ENCODE results near the gene IGSF3.
"Not testable (repeated sequence)": the region's sequence is repeated elsewhere in the genome, so short reads cannot be mapped to it uniquely, and the experiment has no call there.

IGSF3 gene

GRCh38 chr1:116626915-116627314, 40.6 kb downstream of the IGSF3 start:
- not testable (repeated sequence) for DNase-seq

GRCh38 chr1:116625155-116625554, 42.4 kb downstream of the IGSF3 start:
- not testable (repeated sequence) for DNase-seq

- no peak for DNase-seq
These were observed 43.5 kb downstream of the IGSF3 start for GRCh38 chr1:116624040-116624439.

GRCh38 chr1:116622496-116622895, 45.0 kb downstream of the IGSF3 start:
- DNase-seq = not testable (repeated sequence)

GRCh38 chr1:116621756-116622155, 45.8 kb downstream of the IGSF3 start:
- DNase-seq = not testable (repeated sequence)

- DNase-seq = not testable (repeated sequence)
These were observed 47.1 kb downstream of the IGSF3 start for GRCh38 chr1:116620392-116620791.

GRCh38 chr1:116619106-116619505, 48.4 kb downstream of the IGSF3 start:
- not testable (repeated sequence) for DNase-seq

GRCh38 chr1:116617808-116618207, 49.7 kb downstream of the IGSF3 start:
- DNase-seq = not testable (repeated sequence)

GRCh38 chr1:116613825-116614224, 53.7 kb downstream of the IGSF3 start:
- DNase-seq = not testable (repeated sequence)

GRCh38 chr1:116609801-116610371, 57.6 kb downstream of the IGSF3 start:
- not testable (repeated sequence) for DNase-seq

GRCh38 chr1:116608841-116609240, 58.7 kb downstream of the IGSF3 start:
- not testable (repeated sequence) for DNase-seq

- not testable (repeated sequence) for DNase-seq
These were observed 59.4 kb downstream of the IGSF3 start for GRCh38 chr1:116608151-116608550.

GRCh38 chr1:116607463-116607862, 60.1 kb downstream of the IGSF3 start:
- not testable (repeated sequence) for DNase-seq

- not testable (repeated sequence) for DNase-seq
These were observed 61.5 kb downstream of the IGSF3 start for GRCh38 chr1:116606067-116606466.

GRCh38 chr1:116605315-116605714, 62.2 kb downstream of the IGSF3 start:
- DNase-seq = no peak

GRCh38 chr1:116604408-116604807, 63.1 kb downstream of the IGSF3 start:
- DNase-seq = not testable (repeated sequence)

- DNase-seq = not testable (repeated sequence)
These were observed 63.9 kb downstream of the IGSF3 start for GRCh38 chr1:116603646-116604045.

- not testable (repeated sequence) for DNase-seq
These were observed 68.2 kb downstream of the IGSF3 start for GRCh38 chr1:116599369-116599768.

- not testable (repeated sequence) for DNase-seq
These were observed 69.0 kb downstream of the IGSF3 start for GRCh38 chr1:116598420-116599036.

GRCh38 chr1:116597388-116597787, 70.1 kb downstream of the IGSF3 start:
- DNase-seq = not testable (repeated sequence)

- not testable (repeated sequence) for DNase-seq
These were observed 70.7 kb downstream of the IGSF3 start for GRCh38 chr1:116596742-116597307.

GRCh38 chr1:116595946-116596741, 71.4 kb downstream of the IGSF3 start:
- peak in 1 of 2 experiments; percentile 32 for DNase-seq

All from activated T-cell treated with anti-CD3 and anti-CD28 coated beads, Interleukin-2, amount 50 U/mL, for 48 hours (primary cell).